ENCODE results near the gene PLK1.
"Not testable (repeated sequence)": the region's sequence is repeated elsewhere in the genome, so short reads cannot be mapped to it uniquely, and the experiment has no call there.

Gene PLK1

DNA sequence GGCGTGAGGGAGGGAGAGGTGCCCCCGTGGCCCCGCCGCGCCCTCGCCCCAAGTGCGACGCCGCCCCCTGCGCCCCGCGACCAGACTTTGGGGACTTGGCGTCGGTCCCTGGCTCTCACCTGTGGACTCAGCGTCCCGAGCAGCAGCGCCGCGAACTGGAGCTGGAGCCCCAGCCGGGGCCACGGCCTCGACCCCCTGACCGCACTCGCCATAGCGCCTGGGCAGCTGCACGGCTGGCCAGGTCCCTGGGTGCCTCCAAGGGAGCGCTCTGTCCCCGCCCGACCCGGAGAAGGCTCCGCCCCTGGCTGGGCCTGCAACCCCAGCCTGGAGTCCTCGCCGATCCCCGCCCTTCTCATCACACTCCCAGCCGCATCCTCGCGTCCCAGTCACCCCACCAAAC is 34.3 kb downstream of the PLK1 start, which contains the start of gene ERN2:
Gene ERN2 (minus strand): TSS at position 247 of the 400 bp plus-strand sequence. CDS start 35 bp downstream, at position 212.
- no peak for DNase-seq

DNA sequence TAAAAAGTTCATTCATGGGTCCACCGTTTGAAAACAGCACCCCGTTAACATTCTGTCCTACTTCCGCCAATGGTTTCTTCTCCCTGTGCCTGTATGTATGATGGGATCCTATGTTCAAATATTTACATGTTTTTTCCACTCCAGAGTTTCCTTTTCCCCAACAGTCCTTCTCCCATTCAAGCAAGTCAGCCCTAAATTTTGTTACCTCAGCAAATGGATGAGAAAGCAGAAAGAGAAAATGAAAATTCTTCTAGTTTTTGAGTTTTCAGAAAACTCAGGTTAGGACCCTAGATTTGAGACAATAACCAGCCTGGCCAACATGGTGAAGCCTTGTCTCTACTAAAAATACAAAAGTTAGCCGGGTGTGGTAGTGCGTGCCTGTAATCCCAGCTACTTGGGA is 37.8 kb downstream of the PLK1 start:
- DNase-seq = no peak

DNA sequence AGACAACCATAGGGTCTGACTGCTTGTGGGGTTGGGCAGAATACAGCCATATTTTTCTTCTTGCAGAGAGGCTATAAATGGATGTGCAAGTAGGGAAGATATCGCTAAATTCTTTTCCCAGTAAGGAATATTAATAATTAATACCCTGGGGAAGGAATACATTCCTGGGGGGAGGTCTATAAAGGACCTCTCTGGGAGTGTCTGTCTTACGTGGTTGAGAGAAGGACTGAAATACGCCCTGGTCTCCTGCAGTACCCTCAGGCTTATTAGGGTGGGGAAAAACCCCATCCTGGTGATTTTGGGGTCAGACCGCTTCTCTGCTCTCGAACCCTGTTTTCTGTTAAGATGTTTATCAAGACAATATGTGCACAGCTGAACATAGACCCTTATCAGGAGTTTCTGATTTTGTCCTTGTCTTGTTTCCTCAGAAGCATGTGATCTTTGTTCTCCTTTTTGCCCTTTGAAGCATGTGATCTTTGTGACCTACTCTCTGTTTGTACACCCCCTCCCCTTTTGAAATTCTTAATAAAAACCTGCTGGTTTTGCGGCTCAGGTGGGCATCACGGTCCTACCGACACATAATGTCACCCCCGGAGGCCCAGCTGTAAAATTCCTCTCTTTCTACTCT is 44.0 kb downstream of the PLK1 start:
- DNase-seq = not testable (repeated sequence)

DNA sequence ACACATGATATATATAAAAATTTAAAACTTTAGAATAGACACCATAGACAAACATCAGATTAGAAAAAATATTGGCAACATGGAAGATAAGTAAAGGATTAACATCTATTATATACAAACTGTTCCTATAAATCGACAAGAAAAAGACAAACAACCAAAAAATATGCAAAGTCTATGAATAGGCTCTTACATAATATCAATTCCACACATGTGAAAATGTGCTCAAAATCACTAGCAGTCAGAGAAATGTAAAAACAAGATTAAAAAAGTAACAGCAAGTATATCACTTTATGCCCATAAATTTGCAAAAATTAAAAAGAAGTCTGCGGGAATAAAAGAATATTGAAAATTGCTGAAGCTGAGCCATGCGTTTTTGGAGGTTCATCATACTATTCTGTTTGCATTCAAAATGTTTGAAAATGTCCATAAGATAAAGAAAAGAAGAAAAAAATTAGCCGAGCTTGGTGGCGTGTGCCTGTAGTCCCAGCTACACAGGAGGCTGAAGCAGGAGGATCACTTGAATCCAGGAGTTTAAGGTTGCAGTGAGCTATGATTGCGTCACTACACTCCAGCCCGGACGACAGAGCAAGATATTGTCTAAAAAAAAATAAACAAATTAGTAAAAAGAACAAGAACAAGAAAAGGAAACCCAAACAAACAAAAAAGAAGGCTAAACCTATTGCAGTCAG is 45.6 kb downstream of the PLK1 start:
- DNase-seq = no peak

DNA sequence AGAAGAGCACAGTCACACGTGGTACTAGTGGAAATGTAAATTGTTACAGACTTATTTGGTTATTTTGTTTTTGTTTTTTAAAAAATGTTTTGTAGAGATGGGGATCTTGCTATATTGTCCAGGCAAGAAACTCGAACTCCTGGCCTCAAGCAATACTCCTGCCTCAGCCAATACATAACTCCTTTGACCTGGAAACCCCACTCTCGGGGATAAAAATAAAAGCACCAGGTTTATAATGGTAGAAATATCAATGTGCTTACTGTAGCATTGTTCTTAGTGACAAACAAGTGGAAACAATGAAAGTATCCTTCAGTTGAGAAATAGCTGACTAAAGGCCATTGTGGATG is 46.1 kb downstream of the PLK1 start:
- DNase-seq = no peak

DNA sequence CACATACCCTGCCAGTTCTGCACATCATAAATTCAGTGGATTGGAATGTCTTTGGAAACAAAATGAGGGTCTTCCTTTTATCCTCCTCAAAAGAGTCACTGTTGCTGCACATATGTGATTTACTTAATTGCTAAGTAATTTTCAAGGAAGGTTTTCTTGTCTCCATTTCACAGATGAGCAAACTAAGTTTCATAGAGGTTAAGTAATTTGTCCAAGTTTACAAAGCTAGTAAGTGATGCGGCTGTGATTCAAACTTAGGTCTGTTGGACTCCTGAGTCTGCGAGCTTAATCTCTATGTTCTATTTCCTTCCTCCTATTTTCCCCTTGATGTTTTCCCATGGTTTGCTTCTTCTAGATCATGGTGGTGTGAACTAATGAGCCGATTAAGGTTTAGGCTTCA is 48.0 kb downstream of the PLK1 start:
- DNase-seq = no peak

DNA sequence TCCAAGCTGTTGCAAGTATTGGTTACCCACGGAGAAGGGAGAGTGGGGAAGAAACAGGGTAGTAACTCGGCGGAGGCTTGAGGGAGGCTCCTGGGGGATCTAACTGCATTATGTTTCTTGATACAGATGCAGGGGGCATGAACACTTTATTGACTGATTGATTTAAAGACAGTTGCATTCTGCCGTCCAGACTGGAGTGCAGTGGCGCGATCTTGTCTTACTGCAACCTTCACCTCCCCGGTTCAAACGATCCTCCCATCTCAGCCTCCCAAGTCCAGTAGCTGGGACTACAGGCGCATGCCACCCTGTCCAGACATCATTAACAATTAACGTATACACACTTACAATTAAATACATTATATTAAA is 49.4 kb downstream of the PLK1 start:
- no peak for DNase-seq

DNA sequence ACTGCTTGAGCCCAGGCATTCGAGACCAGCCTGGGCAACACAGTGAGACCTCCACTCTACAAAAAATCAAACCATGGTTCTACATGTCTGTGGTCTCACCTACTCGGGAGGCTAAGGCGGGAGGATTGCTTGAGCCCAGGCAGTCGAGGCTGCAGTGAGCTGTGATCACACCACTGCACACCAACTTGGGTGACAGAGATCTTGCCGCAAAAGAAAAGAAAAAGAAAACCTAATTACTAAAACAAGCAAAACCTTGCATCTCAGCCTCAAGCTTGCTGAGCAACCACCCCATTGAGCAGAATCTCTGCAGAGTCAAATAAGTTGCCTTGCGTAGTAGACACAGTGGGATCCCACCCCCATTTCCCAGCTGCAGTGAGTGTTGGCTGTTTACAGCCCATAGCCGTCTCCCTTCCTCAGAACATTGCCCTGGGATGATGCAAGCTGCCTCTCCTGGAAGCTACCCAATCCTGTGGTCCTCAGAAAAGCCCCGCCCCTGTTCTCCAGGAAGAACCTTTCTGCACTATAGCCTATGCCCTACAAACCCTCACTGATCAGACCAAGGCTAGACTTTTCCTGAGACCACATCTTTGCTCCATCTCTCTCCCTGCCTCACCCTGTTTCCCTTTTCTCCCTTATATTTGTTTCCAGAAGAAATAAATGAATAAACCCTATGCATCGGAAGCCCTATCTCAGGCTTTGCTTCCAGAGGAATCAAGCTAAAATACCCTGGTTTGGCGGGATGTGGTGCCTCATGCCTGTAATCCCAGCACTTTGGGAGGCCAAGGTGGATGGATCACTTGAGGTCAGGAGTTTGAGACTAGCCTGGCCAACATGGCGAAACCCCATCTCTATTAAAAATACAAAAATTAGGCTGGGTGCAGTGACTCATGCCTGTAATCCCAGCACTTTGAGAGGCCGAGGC is 51.1 kb downstream of the PLK1 start:
- DNase-seq = no peak

DNA sequence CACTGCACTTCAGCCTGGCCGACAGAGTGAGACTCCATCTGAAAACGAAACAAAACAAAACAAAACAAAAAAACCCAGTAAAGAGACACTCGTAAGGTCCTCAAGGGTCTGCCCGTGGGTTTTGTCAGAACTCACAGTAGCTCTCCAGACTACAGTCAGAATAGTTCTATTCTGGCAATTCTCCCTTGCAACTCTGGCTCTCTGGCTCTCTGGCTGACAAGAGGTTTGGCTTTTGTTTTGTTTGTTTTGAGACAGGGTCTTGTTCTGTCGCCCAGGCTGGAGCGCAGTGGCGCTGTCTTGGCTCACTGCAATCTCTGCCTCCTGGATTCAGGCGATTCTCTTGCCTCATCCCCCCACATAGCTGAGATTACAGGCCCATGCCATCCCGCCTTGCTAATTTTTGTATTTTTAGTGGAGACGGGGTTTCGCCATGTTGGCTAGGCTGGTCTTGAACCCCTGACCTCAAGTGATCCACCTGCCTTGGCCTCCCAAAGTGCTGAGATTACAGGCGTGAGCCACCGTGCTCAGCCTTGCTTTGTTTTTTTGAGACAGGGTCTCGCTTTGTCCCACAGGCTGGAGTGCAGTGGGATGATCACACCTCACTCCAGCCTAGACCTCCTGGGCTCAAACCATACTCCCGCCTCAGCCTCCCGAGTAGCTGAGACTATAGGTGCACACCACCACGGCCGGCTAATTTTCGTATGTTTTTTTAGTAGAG is 55.6 kb downstream of the PLK1 start:
- DNase-seq = no peak

DNA sequence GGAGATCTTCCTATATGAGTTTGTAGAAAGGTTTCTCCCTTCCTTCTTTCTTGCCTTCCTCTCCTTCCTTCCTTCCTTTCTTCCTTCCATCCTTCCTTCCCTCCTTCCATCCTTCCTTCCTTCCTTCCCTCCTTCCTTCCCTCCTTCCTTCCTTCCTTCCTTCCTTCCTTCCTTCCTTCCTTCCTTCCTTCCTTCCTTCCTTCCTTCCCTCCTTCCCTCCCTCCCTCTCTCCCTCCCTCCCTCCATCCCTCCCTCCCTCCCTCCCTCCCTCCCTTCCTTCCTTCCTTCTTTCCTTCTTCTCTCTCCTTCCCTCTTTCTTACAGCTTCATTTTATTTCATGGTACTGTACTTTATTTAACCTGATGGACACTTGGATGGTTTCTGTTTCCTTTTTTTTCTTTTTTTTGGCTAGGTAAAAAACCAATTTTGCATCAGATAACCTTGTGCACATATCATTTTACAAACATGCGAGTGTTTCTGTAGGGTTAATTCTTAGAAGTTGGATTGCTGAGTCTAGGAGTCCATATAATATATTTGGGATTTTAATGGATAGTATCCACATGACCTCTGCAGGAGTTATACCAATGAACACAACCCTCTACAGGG is 58.8 kb downstream of the PLK1 start:
- not testable (repeated sequence) for DNase-seq

DNA sequence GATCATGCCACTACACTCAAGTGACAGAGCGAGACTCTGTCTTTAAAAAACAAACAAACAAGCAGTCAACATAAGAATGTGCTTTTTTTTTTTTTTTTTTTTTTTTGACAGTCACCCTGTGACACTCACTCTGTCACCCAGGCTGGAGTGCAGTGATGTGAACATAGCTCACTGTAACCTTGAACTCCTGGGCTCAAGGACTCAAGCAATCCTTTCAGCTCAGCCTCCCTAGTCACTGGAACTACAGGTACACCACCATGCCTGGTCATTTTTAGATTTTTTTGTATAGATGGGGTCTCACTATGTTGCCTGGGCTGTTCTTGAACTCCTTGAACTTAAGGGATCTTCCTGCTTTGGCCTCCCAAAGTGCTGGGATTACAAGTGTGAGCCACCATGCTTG is 60.8 kb downstream of the PLK1 start:
- no peak for DNase-seq
